Retina (tissue), 1 donor: ENCODE measurements around the gene EDA.

ENCODE experiments used
- DNase-seq: peaks from one replicate; pipeline ENCODE4 v3.0.0-alpha.2; 2016

Gene EDA

DNA sequence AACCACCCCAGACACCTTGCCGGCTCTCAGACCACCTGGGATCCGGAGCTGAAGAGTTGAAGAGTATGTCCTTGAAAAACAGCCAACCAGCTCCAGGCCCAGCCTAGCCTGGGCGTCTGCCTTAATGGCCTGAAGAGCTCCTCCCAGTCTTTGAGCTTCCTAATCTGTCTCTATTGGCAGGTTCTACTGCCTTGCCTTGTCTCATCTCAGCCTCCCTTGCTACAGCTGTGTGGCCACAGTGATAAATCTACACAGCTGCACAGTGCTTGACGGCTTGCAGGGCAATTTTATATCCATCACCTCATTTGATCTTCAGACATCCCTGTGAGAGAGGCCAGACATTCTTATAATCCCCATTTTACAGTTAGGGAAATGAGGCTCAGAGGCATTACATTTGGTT, 413.9 kb downstream of the EDA start:
- no peak for DNase-seq

DNA sequence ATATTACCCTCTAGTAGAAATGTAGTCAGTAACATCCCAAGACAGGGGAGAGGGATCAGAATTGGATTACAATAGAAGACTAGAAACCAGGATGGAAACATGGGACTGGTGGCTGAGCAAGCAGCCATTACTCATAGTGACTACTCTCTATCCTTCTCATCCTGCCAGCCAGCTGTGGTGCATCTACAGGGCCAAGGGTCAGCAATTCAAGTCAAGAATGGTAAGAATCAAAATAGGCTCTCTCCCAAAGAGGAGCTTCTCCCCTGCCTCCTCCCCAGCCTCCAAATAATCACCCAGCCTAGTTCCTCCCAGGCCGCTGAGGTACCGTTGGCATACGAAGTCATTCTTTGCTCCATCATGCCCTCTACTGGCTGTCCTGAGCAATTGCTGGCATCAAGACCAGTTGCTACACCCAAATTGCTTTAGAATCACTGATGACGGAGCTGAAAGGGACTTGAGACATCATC, 414.4 kb downstream of the EDA start:
- DNase-seq = peak; percentile 48

DNA sequence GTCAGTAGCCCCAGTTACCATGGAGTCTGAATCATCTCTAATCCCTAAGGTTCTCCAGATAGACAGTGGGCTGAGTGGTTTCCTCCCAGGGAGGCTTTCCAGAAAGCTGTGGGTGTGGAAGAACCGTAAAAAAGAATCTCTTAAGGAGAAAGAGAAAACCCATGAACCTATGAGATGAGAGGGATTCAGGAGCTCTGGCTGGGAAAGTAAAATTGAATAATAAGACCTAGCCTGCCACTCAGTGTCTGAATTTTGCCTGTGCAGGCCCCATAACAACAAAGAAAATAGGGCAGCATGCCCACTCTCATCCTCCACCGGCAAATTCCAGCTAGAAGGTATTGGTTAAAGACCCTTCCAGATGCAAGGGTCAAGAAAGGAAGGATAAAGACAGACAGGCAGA, 416.9 kb downstream of the EDA start:
- DNase-seq = peak; percentile 3

DNA sequence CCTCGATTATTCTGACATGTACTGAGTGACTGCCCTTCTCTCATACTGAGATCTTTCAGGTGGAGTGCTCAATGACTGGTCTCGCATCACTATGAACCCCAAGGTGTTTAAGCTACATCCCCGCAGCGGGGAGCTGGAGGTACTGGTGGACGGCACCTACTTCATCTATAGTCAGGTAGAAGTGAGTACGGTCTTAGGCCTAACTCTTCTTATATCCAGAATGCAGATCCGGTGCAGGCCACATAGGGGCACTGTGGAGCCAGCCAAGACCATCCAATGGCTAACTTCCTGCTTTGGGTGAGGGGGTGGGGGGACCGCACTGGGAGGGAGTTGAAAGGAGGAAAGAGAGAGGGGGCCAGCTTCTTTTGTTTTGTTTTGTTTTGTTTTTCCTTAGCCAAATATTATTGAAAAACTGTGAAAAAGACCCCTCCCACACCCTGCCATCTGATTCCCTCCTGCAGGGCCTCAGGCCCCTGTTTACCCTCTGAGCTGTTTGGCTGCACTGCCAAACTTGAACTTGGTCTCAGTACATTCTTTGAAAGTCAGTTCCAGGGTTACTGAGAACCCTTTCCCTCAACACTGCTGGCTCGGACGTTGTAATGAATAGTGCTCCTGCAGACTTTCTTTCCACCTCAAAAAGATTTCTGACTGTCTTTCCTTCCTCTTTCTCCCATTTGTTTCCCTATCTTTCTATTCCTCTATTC, 417.6 kb downstream of the EDA start:
- DNase-seq = peak; percentile 8

DNA sequence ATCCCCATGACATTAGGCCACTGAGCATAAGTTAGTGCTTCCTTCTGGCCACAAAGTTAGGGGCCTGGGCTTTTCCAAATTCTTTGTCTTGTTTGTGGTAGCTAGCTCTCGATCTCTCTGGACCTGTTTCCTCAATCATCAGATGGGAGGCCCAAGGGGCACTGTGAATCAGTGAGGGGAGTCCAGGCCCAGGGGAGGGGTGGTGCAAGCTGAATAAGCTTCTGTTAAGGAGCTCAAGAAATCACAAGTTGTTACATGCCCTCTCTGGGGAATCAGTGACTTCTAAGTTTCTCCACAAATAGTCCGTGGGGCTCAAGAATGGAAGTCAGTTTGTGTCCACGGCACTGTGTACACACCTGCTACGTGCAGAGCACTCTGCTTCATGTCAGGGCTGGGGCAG, 418.7 kb downstream of the EDA start:
- no peak for DNase-seq

DNA sequence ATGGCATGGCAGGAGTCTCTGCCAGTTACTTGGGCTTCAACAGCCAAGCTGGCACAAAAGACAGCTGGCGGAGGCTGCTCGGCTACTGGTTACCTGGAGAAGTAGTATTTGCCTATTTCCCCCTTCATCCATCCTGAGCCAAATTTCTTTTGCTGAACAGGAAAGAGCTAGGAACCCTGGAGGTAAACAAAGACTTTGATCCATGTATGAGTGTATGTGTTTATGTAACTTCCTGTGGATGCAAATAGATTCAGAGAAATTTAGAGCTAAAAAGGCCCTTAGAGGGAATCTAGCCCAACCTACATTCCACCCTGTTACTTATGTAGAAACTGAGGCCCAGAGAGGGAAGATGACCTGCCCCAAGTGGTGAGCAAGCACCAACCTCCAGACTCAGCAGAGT, 422.6 kb downstream of the EDA start:
- no peak for DNase-seq

DNA sequence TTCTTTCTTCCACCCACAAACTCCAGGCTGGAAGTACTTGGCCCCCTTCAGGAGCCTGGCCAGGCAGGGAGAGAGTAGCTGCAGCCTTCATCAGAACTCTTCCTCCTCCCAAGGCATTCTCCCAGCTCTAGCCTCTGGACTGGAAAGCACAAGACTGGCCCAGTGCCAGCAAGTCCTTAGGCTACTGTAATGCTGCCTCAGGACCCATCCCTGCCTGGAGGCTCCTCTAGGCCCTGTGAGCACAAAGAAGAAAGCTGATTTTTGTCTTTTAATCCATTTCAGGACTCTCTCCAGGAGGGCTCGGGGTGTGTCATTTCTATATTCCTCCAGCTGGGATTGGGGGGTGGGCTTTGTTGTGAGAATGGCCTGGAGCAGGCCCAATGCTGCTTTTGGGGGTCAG, 423.0 kb downstream of the EDA start:
- no peak for DNase-seq

DNA sequence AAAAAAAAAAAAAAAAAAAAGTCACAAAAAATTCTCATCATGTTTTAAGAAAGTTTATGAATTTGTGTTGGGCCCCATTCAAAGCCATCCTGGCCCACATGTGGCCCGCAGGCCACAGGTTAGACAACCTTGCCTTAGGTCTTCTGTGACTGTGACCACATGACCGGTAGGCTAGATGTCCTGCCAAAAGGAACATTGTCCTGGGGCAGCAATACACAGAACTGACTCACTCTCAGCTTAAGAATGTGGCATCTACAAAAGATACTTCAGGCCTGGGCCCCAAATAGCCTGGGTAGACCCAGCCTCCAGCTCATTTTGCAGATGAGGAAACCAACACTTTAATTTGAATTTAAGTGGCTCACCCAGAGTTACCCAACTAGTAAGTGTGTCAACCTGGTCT, 423.8 kb downstream of the EDA start:
- no peak for DNase-seq

DNA sequence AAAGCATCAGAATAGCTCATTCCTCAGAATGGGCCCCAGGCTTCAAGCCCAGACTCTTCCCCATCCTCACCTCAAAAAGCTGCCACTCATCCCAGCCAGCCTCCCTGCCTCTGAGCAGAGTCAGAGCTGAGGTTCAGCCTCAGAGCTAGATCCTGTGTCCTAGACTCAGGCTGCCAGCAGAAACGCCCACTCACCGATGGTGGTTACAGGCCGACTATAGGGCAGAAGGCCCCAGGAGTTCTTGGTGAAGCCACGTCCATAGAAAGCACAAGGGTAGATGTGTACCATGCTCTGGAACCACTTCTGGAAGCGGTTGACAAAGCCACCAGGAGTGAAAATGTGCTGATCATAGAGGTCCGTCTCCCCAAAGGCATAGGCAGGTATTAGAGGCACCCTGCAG, 426.1 kb downstream of the EDA start:
- DNase-seq = no peak

DNA sequence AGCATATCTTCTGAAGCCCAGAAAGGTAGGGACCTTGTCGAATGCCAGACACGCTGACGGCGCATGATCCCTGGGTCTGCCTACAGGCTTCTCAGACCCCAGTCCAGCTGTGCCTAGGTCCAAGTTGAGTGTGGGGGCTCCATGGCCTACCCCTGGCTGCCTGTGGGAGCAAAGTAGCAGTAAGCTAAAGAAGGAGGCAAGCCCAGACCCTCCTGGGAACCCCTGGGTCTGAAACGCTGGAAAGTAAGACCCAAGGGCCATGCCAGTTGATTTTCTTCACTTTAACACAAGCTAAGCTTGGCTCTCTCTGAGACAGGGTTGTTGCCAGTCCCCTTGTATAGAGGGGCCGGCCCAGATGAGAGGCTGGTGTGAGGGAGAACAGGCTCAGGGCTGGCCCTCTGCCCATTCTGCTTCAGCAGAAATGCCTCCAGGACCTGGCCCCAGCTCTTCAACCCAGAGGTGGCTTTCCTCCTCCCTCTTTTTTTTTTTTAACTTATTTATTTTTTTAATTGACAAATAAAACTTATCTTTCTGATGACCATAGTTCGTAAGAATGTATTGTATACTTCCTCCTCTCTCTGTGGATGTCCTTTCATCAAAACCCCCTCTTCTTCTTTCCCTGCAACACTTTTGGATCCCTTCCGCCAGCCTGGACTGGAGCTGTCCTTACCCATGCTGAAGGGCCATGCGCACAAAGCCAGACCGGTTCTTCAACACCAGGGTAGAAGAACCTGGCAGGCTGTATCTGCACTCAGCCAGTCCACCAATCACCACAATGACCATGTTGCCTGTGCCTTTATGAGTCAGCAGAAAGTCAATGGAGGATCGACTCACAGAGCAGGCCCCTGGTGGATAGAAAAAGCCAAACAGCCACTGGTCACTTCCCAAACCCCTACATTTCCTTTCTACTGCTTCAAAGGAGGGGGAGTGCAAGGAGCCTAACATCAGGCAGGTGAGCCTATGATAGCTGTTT, 426.8 kb downstream of the EDA start:
- DNase-seq = no peak

DNA sequence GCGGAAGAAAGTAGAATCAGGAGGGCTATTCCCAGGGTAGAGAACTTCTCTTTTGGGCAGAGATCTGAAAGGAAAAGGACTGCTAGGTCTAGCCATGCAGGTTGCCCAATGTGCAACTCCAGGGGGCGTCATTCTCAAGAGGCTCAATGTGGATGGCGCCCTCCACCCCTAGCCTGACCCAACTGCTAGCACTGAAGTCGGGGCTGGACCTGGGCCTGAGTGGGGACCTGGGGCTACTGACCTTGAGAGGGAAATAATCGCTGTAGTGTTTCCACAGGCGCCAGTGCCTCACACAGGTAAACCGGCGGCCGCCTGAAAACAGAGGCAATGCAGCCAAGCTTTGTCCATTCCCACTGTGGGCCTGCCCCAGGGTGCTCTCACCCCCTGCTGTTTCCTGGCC, 427.8 kb downstream of the EDA start:
- DNase-seq = no peak

DNA sequence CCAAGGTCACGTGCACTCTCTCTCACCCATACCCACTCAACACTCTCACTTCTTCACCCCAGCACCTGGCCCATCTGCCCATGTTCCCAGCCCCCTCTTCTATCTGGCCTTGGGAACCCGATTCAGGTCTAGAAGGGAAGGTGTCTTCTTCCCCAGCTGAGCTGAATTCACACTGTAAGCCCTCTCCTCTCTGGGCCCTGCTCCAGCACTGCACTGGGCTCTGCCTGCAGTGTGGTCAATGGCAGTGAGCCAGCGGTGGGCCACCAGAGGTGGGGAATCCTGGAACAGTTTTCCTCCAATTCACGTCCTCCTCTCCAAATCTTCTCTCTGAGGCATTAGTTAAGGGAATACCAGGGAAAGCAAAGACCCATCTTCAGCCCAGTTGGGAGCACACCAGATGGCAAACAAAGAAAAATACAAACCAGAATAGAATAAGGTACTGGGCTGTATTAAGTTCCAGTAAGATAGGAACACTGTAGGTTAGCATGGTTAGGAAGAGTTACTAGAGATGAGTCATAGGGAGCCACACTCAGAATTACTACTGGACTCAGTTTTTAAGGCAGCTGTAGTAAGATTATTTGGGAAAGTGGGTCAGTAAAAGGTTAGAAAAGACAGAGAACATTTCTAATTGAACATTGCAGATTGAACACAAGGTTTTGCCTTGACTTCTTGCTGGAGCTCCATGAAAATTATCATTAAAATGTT, 428.8 kb downstream of the EDA start:
- DNase-seq = no peak

DNA sequence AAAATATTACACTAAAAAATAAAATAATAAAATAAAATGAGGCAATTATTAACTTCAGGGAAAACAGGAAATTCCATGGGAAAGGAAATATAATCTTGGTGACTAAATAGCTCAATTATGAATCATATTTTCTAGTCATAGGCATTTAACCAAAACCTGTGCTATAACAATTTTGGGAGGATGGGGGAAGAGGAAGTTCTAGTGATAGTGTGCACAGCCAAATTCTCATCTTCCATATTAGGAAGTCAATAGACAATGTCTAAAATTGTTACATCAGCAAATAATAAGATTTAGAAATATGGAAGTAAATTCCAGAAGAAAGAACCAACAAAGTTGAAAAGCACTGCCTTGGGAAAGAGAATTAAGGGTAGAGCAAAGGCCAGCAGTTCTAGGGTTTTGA, 431.1 kb downstream of the EDA start:
- DNase-seq = no peak

DNA sequence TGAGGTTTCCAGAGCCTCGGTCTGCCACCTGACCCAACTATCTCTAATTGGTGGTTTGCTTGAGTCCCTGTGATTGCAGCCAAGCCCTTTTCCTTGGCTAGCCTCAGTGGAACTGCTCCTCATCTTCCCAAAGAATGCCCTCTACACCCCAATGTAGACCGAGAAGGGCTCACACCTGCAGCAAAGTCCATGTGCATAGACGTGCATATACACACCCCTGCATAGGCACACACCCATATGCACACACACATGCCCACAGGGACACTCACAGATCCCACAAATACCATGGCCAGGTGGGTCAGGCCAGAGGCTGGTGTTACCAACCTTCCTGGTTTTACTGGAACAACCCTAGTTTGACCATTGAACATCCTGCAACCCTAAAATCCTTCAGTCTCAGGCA, 433.5 kb downstream of the EDA start:
- no peak for DNase-seq

DNA sequence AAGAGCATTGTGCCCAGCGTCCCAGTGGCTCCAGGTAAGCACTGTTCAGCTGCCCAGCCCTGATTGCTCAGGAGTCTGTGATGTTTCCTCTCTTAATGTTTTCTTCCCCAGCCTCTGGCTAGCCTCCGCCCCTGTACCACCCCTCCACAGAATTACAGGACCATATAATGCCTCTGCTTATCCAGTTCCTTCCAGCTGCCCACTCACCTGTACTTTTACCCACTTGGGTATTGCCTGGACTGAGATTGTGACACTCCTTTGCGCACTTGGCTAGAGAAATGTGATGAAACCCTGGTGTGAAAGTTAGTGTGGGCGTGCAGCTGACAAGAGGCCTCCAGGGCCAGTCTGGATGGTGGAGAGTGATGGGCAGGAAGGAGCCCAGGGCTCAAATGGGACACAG, 434.0 kb downstream of the EDA start, which contains the start of gene AWAT2:
Gene AWAT2 (minus strand): TSS at position 14 of the 400 bp plus-strand sequence. CDS start 6 bp downstream, at position 8.
- no peak for DNase-seq

DNA sequence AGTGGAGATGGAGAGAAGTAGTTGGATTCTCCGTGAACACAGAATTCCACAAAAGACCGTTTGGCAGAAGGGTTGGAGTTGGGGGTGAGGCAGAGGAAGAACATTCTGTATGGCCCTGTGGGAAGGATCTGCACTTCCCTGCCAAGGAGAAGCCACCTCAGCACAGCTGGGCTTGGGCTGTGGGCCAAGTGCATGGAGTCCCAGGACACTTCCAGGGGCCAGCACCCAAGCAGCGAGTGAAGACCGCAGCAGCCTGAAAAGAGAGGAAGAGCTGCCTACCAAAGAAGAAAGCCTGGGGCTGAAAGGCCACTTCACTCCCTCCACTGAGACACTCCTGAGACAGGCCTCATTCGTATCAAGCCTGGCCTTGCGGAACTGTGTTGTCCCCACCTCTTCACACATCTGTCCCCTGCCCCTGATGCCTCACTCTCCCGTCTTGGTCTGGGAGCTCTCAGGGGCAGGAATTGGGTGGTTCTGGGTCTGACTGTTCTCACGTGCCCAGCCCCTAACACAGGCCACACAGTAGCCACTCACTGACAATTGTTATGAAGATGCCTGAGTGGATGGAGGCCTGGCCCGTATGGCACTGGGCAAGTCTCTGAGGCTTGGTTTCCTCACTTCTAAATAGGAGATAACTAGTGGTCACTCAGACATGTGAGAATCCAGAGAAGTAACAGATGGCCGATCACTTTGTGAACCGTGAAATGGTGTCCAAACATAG, 437.1 kb downstream of the EDA start:
- DNase-seq = no peak

DNA sequence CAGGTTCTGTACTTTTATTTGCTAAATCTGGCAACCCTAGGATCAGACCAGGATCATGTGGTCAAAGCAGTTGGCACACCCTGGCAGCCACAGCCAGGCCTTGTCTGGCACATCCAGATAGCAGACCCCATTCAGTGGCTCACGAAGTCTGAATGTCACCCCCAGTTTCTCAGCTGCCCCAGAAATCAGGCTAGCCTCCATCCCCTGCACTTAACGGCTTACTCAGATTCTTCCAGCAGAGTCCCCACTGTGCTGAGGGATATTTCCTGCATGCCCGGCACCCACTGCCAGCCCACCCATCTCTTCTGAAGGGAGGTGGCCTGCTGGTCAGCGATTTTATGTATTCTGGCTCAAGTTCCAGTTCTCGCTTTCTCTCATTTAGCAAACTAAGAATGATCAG, 438.5 kb downstream of the EDA start:
- DNase-seq = no peak

DNA sequence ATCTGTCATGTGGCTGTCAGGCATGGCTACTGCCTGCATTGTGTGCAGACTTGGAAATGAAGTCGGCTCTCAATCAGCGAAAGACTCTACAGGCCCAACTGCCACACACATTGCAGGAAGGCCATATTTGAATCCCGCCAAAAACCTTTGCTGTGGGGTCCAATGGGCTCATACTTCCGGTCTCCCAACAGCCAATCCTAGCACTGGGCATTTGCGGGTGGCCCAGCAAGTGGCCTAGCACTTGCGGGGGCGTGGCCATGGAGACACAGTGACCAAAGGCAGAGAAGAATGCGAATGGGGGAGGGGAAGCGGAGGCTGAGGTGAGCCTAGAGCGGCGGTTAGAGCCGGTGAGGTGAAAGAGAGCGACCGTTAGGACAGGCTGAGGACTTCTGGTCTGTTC, 446.2 kb downstream of the EDA start, which contains the start of gene OTUD6A:
Gene OTUD6A (plus strand): TSS at position 382 of the 400 bp plus-strand sequence. CDS start 68 bp downstream, outside the sequence.
- DNase-seq = no peak

DNA sequence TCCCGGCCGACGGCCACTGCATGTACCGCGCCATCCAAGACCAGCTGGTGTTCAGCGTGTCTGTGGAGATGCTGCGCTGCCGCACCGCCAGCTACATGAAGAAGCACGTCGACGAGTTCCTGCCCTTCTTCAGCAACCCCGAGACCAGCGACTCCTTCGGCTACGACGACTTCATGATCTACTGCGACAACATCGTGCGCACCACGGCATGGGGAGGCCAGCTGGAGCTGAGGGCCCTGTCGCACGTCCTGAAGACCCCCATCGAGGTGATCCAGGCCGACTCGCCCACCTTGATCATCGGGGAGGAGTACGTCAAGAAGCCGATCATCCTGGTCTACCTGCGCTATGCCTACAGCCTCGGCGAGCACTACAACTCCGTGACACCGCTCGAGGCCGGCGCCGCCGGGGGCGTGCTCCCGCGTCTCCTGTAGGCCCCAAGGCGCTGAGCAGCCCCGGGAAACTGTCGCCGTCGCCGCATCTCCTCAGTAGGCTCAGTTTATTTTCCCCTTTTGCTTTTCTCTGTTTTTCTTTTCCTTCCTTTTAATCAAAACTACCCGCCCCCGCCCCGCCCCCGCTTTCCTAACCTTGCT, 447.1 kb downstream of the EDA start:
- no peak for DNase-seq

DNA sequence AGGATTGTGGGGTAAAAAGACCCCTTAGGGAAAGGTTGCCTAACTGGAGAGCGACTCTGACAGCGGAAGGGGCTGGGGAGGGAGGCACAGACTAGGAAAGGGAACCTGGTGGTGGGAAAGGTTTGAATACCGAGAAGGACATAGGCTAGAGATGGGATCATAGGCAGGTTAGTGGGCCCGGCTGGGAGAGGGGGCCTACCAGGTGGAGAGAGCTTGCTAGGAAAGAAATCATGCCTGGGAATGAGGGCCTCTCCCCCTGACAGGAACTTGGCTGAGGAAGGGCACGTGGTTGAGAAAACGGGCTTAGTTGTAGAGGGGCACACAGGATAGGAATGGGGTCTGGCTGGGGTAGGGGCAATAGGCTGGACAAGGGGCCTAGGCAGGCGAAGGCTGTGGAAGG, 450.7 kb downstream of the EDA start:
- no peak for DNase-seq

DNA sequence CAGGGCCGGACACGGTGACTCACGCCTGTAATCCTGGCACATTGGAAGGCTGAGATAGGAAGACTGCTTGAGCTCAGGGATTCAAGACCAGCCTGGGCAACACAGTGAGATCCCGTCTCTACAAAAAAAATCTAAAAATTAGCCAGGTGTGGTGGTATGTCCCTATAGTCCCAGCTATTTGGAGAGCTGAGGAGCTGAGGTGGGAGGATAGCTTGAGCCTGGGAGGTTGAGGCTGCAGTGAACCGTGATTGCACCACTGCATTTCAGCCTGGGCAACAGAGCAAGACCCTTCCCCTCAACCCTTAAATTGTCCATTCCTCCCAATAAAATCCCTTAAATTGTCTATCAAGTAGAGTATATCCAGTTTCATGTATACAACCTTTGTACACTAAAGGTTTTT, 463.4 kb downstream of the EDA start:
- DNase-seq = no peak

DNA sequence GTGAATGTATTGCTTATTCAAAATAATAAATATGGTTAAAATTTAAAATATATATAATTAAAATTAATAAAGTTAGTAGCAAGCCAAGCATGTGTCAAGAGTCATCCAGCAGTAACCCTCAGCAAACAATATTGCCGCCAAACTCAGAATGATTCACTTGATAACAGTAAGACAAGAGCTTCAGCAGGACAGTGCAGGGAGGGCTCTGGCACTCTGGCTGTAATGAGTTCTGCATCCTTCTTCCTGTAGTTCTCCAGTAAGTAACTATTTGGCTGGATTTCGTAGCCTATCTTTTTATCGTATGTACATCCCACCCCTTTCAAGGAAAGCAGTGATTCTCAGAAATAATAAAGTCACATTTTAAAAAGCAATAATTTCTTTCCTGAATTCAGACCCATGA, 464.0 kb downstream of the EDA start:
- DNase-seq = no peak
